ENCODE measurements around the gene ZNF280D. TPM values are rescaled to one million over a fixed set of nuclear protein-coding genes. Genes with fewer than 3 reads are reported as not detected.

The ZNF280D gene
- total RNA-seq, 1 donor from 2014 or later, result 18.0 TPM

GRCh38 chr15:56598991-56599390 is 134.3 kb downstream of the ZNF280D start:
- Mint-ChIP-seq H3K27me3 (peaks cover 5% of the 10 kb centered on the region), H3K9me3 (peaks cover 13% of the 10 kb centered on the region), H3K4me1 (ENCODE audit: unreplicated experiment) (no peaks in the 10 kb centered on the region), H3K4me3 (no peak overlapping the region), H3K27ac (no peak overlapping the region), H3K36me3 (no peaks in the 10 kb centered on the region)
- no peak for DNase-seq (ENCODE audit: extremely low spot score, unreplicated experiment)
- TF ChIP-seq CTCF (conservative IDR thresholded peaks at IDR 0.05), result no peak

GRCh38 chr15:56587686-56588085 is 145.6 kb downstream of the ZNF280D start:
- DNase-seq (ENCODE audit: extremely low spot score, unreplicated experiment), result no peak

GRCh38 chr15:56586206-56586605 is 147.1 kb downstream of the ZNF280D start:
- Mint-ChIP-seq H3K9me3 (peaks cover 8% of the 10 kb centered on the region), H3K4me3 (no peak overlapping the region), H3K27ac (no peak overlapping the region), H3K4me1 (ENCODE audit: unreplicated experiment) (no peaks in the 10 kb centered on the region), H3K36me3 (no peaks in the 10 kb centered on the region), H3K27me3 (no peaks in the 10 kb centered on the region)
- DNase-seq (ENCODE audit: extremely low spot score, unreplicated experiment), result no peak
- TF ChIP-seq CTCF (conservative IDR thresholded peaks at IDR 0.05), result no peak

More at GRCh38 chr15:56587686-56588085, 145.6 kb downstream of the ZNF280D start:
- H3K4me1 Mint-ChIP-seq (ENCODE audit: unreplicated experiment), result no peaks in the 10 kb centered on the region
- H3K4me3 Mint-ChIP-seq, result no peak overlapping the region
- no peak overlapping the region for H3K27ac Mint-ChIP-seq
- no peaks in the 10 kb centered on the region for H3K36me3 Mint-ChIP-seq
- H3K9me3 Mint-ChIP-seq, result peaks cover 8% of the 10 kb centered on the region
- TF ChIP-seq CTCF (conservative IDR thresholded peaks at IDR 0.05), result no peak
- H3K27me3 Mint-ChIP-seq, result no peaks in the 10 kb centered on the region

- no peaks in the 10 kb centered on the region for H3K27me3 Mint-ChIP-seq
- H3K36me3 Mint-ChIP-seq, result no peaks in the 10 kb centered on the region
- no peak for TF ChIP-seq CTCF (conservative IDR thresholded peaks at IDR 0.05)
- H3K4me3 Mint-ChIP-seq, result no peak overlapping the region
- H3K4me1 Mint-ChIP-seq (ENCODE audit: unreplicated experiment), result no peaks in the 10 kb centered on the region
- no peak for DNase-seq (ENCODE audit: extremely low spot score, unreplicated experiment)
- peaks cover 8% of the 10 kb centered on the region for H3K9me3 Mint-ChIP-seq
- H3K27ac Mint-ChIP-seq, result no peak overlapping the region
Measured at GRCh38 chr15:56582785-56583184, 150.5 kb downstream of the ZNF280D start.

Other genes starting within 250 kb of the ZNF280D start
- gene TCF12, start 185.1 kb upstream of the ZNF280D start, total RNA-seq (ENCODE audit: low replicate concordance), result 74.9 and 153 TPM in 2 replicates